Left colon (tissue), 2 donors: ENCODE data around the gene C12orf56. TPM values are rescaled to one million over a fixed set of nuclear protein-coding genes. Genes with fewer than 3 reads are reported as not detected.
"Not testable (repeated sequence)": the region's sequence is repeated elsewhere in the genome, so short reads cannot be mapped to it uniquely, and the experiment has no call there.

Experiments used
- ATAC-seq: fragments of 200-7000 bp; cut with Tn5 transposase; one replicate; pipeline ENCODE4 v1.9.1; 2020; ENCODE audit warnings: mild to moderate bottlenecking, moderate library complexity
- DNase-seq, 2 donors: peaks; one replicate each; pipeline ENCODE4 v3.0.0-alpha.2; 2020
- intact Hi-C, 2 donors: fragments of 100-400 bp; cut with DNase I in 1 of 2; cut with micrococcal nuclease in 1 of 2; formaldehyde crosslinking; loops; one replicate each; pipeline versions ENCODE4 v1.11.2 to v1.14.0; 2022; cut with DNase I, micrococcal nuclease
- total RNA-seq, 2 donors: library from RNA; stranded (reverse); fragmentation: NEBNext Ultra II Directional; extraction: Animal tissue kit (Norgen Biotek cat#: 25700); gene quantifications; one replicate each; pipeline ENCODE4 v1.2.1, GENCODE V29; 2021
- donor health status: DM: no; HTN: no; CAD: no.
- donor health status: DM: yes; HTN: yes; CAD: no.

The C12orf56 gene
- total RNA-seq, 2 donors from 2014 or later: 0.24 to 1.6 TPM

DNA sequence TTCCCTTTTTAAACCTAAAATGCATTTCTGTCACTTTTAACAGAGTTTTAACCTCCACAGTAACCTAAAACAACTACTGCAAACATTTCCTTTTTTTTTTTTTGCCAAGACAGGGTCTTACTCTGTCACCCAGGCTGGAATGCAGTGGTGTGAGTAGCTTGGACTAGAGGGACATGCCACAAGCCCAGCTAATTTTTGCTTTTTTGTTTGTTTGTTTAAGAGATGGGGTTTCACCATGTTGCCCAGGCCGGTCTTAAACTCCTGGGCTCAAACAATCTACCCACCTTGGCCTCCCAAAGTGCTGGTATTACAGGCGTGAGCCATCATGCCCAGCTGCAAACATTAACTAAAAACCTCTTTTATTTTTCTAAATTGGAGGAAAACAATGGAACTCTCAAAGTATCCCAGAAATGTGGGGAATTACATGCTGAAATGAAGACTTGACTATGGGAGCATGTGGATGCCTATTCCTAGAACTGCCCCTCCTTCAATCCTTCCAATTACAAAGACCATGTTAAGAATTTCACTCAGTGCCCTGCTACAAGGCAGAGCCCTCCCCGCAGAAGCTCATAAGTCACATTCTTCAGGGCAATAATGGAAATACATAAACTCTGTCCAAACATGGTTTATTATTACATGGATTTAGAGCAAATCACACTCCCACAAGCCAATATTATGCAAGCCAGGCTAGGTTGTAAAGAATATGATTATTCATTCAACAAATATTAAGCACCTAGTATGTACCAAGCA lies 66.9 kb downstream of the C12orf56 start:
- ATAC-seq (no peak), DNase-seq (no peak)
- intact Hi-C loops: no loop called here

DNA sequence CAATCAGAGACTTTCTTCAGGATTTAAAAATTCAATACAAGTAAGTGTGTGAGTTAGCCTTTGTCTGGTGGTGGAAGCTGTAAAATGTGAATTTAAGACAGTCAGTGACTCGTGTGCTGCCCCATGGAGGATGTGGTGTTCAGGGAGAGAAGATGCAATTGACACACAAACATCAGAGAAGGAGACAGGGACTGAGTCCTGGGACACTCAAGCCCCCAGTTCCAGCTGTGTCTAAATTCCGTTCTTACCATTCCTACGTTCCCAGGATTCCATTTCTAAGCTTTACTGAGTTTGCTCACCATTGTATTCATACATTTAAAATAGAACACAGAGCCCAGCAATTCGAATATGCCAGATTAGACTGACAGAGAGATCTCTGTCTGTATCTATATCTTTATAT lies 67.6 kb downstream of the C12orf56 start:
- intact Hi-C loops: no loop called here
- DNase-seq (no peak), ATAC-seq (no peak)

DNA sequence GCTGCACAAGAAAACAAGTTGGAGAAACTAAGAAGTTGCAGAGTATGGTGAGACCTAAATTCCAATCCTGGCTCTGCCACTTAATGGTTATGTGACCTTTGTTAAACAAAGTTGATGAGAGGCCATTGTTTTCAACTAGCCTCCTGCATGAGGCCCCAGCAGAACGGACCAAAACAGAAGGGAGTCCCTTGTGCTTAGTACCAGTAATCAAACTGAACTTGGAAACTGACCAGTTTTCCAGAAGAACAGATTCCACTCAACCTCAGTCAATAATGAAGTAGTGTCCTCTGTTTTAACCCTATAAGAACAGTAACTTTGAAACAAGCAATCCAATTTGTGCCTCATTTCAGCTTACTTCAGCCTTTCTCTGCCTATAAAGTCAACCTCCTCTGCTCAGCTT lies 69.9 kb downstream of the C12orf56 start:
- DNase-seq (no peak), ATAC-seq (no peak)
- intact Hi-C loops: no loop called here

DNA sequence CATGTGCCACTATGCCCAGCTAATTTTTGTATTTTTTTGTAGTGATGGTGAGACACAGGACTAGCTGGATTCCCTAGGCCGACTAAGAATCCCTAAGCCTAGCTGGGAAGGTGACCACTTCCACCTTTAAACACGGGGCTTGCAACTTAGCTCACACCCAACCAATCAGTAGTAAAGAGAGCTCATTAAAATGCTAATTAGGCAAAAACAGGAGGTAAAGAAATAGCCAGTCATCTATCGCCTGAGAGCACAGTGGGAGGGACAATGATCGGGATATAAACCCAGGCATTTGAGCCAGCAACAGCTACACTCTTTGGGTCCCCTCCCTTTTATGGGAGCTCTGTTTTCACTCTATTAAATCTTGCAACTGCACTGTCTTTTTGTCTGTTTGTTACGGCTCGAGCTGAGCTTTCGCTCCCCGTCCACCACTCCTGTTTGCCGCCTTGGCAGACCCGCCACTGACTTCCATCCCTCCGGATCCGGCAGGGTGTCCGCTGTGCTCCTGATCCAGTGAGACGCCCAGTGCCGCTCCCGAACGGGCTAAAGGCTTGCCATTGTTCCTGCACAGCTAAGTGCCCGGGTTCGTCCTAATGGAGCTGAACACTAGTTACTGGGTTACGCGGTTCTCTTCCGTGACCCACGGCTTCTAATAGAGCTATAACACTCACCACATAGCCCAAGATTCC lies 70.9 kb downstream of the C12orf56 start:
- DNase-seq, intact Hi-C loops, ATAC-seq: not testable (repeated sequence)

DNA sequence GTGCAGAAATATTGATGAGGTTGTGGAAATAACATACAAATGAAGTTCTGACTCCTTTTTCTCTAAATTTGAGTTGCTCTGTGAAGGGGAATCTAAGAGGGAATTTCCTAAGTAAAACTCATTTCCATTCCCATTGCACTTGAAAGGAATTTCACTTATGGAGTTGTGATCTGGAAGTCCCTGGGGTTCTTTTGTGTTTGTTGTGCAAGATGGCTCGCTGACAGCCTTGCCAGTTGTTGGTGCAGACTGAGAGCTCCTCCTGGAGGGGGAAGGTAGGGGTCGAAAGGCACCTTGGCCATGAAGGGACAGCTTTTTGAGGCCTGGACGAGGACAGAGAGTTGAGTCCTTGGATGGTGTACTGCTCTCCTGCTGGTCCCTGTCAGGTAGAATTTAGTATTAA lies 72.0 kb downstream of the C12orf56 start:
- no peak for DNase-seq
- no peak for ATAC-seq
- intact Hi-C loops: no loop called here

DNA sequence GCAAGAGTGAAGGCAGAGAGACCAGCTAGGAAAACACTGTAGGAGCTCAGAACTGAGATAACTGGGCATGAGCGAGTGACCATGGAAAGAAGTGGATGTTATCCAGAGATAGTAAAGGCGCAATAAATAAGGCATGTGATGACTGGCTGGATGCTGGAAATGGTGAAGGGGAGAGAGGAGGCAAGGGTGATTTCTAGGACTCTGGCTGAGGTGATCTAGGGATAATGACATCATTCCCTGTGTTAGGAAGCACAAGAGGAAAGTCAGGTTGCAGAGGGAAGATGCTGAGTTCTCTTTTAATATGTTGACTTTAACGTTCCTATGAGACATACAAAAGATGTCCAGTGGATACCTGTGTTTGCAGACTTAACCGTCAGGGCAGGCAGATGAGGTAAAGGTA lies 78.7 kb downstream of the C12orf56 start:
- DNase-seq: no peak
- intact Hi-C loops: no loop called here
- no peak for ATAC-seq

DNA sequence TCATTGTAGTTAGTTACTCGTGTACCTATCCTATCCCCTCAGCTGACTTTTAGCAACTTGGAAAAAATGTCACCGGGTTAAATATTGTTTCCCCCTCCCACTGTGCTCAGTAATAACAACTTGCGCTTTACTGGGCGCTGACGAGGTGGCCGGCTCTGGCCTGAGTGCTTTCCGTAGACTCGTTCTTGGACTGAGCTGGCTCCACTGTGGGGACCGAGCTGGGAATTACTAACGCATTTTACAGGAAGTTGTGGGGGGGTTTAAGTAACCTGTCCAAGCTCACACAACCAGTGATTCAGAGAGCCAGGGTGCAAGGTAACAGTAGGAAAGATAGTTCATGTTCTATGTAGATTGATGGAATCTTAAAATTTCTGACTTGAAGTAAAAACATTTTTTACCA lies 86.0 kb downstream of the C12orf56 start:
- ATAC-seq: no peak
- intact Hi-C loops: no loop called here
- DNase-seq: no peak

DNA sequence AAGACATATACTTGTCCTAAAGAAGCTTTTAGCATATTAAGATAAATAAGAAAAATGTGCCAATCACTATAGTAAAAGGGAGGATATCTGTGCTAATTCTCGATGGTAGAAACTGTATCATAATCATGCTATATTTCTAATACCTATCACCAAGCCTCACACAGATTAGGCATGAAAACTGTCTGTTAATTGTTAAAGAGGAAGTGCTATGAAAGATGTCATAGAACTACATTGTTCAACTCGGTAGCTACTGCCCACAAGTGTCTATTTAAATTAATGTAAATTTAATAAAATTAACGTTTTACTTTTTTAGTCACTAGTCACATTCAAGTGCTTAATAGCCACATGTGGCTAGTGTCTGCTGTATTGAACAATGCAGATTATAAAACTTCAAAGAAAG lies 90.9 kb downstream of the C12orf56 start:
- ATAC-seq (no peak), DNase-seq (no peak)

DNA sequence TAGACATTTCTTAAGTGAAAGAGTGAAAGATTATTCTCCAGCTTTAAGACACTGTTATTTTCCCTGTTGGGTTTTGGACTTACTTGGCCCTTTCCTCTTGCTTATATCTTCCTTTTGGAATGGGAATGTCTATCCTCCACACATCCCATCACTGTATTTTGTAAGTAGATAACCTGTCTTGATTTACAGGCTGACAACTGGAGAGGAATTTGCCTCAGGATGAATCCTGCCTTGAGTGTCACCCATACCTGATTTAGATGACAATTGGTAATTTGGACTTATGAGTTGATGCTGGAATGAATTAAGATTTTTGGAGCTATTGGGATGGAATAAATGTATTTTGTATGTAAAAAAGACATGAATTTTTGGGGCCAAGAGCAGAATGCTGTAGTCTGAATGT lies 94.3 kb downstream of the C12orf56 start:
- ATAC-seq: no peak
- intact Hi-C loops: no loop called here

More for the DNA sequence above, 90.9 kb downstream of the C12orf56 start:
- intact Hi-C loops: no loop called here

DNA sequence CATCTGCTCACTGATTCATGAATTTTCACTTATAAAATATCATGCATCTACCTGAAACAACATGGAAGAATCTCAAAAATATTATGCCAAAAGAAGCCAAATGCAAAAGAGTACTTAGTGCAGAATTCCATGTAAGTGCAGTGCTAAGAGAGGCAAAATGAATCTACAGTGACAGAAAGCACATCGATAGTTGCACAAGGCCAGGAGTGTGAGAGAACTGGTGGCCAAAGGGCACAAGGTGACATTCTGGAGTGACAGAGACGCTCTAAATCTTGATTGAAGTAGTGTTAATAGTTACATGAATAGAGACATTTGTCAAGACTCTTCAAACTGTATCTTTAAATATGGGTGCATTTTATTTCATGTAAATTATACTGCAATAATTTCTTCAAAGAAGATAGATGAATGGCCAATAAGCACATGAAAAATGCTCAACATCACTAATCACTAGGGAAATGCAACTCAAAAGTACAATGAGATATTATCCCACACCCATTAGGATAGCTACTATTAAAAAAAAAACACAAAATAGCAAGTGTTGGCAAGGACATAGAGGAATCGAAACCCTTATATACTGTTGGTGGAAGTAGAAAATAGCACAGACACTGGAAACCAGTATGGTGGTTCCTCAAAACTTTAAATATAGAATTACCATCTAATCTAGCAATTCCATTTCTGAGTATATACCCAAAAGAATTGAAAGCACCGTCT lies 96.7 kb downstream of the C12orf56 start:
- ATAC-seq (no peak), DNase-seq (no peak)
- intact Hi-C loops: no loop called here

More for the DNA sequence above, 94.3 kb downstream of the C12orf56 start:
- no peak for DNase-seq

DNA sequence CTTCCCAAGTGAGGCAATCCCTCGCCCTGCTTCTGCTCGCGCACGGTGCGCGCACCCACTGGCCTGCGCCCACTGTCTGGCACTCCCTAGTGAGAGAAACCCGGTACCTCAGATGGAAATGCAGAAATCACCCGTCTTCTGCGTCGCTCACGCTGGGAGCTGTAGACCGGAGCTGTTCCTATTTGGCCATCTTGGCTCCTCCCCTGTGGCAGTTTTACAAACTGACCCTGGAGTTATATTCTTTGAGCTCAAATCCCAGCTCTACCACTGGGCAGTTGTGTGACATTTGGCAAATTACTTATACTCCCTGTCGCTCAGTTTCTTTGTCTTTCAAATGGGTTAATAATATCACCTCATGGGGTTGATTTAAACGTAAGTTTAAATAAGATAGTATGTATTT lies 97.4 kb downstream of the C12orf56 start:
- ATAC-seq, intact Hi-C loops, DNase-seq: not testable (repeated sequence)

DNA sequence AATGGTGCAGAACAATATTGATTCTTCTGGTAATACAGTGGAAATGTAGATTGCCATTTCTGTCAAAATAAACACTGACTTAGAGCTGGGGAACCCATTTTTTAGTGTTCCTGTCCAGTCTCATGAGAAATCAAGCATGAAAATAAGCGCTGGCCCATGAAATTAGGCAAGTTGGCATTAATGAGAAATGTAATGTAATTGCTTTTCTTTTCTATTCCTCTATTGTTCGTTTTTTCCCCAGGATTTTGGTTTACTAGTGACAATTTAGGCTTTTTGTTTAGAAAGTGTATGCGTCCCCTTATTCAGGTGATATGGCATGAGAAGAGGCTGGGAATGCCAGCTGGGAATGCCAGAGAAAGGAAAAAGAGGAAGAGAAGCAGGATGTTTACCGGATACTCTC lies 104.0 kb downstream of the C12orf56 start:
- ATAC-seq (no peak), DNase-seq (no peak)
- intact Hi-C loops: no loop called here

DNA sequence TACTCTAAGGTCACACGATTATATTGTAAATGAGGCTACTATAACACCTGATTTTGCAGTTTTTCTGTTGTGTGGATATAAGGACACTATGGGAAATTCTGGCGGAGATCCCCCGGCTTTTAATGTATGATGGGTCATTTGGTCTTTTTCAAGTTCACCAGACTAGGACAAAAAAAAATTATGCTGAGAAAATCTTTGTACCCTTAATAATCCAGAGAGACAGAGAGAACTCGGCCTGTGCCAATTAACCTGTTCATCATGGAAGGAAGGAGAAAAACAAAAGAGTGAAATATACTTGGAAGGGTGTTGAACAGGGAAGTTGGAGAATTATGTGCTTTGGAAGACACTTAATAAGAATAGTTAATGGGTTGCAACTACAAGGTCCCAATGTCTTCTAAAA lies 106.3 kb downstream of the C12orf56 start:
- no peak for DNase-seq
- intact Hi-C loops: no loop called here
- no peak for ATAC-seq

DNA sequence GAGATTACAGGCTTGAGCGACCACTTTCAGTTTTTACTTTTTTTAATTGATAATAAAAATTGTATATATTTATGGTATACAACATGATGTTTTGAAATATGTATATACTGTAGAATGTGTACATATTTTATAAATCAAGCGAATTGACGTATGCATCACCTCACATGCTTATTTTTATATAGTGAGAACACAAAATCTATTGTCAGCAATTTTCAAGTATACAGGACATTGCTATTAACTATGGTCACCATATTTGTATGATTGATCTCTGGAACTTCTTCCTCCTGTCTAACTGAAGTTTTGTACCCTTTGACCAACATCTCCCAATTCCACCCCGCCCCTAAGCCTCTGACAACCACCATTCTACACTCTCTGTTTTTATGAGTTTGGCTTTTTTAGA lies 112.1 kb downstream of the C12orf56 start:
- intact Hi-C loops: no loop called here
- ATAC-seq (no peak), DNase-seq (no peak)

DNA sequence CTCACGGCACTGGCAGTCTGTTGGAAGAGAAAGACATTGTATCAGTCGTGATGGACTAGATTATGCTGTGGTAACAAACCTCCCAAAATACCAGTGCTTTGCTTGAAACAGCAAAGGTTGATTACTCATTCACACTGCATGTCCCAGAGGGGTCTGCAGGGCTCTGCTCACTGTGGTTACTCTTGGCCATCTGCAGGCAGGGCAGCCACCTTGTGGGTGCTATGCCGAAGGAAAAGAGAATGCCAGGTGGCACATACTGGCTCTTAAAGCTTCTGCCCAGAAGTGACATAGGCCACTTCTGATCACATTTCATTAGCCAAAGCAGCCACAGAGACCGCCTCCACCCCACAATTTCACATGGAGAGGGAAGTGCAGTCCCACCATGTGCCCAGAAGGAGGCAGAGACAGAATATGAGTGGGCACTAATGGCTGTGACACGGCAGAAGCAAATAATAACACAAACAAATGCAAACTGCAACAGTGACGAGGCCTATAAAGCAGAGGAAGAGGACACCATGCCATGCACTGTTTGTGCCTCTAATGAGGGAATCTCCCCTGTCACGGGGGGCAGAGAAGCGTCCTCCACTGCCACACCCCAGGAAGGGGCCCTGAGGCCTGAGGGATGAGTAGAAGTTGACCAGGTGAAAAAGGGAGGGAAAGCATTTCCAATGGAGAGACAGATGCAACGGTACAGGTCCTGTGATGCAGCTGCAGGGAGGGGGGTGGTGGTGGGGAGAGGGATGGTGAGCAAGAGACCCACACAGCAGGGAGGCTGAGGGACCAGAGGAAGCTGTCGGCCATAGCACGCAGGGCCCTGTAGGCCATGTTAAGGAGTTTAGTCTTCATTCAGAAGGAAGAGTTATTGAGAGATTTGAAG lies 116.8 kb downstream of the C12orf56 start:
- intact Hi-C loops: no loop called here
- DNase-seq (no peak), ATAC-seq (no peak)

DNA sequence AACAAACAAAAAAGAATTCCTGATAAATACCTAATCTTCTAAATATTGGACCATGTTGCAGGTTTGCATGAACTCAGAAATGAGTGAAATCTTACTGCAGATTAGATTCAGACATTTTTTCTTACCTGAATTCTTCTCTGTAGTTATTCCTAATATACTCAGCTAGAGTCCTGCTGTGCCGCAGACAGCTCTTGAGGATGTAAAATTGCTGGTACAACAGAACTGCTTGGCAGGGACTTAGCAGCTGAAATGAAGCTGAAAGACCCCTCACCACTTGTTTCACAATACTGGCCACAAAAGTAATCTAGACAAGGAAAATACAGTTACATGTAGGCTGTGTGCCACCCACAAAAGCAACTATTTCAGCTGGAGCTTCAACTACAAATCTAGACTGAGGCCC lies 120.1 kb downstream of the C12orf56 start:
- intact Hi-C loops: no loop called here
- no peak for DNase-seq
- no peak for ATAC-seq

DNA sequence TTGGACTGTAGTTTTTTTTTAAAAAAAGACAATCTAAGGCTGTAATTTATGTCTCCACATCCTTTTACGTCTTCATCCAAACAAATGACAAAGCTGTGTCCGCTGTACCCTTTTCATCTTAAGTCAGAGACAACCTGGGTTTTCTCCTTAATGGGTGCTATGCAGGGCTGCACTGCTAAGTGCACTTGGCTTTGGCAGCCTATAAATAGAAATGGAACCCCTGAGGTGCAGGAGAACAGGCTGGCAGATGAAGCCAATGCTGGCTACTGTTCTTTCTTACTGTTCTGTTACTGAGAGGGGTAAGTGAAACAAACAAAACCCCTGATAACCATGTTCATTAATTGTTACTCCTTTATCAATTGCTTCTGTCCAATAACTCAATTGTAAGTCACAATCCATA lies 121.4 kb downstream of the C12orf56 start:
- ATAC-seq (no peak), DNase-seq (no peak)
- intact Hi-C loops: no loop called here

DNA sequence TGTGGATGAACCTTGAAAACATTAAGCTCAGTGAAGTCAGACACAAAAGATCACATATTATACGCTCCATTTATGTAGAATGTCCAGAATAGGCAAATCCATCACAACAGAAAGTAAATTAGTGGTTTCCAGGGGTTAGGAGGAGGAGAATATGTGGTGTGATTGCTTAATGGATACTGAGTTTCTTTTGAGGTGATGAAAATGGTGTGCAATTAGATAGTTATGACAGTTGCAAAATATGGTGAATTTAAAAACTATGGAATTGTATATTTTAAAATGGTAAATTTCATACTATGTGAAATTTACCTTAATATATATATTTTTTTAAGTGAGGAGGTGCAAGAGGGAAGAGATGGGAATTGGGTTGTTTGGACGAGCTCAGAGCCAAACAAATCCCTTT lies 122.1 kb downstream of the C12orf56 start:
- intact Hi-C loops: no loop called here
- no peak for DNase-seq

DNA sequence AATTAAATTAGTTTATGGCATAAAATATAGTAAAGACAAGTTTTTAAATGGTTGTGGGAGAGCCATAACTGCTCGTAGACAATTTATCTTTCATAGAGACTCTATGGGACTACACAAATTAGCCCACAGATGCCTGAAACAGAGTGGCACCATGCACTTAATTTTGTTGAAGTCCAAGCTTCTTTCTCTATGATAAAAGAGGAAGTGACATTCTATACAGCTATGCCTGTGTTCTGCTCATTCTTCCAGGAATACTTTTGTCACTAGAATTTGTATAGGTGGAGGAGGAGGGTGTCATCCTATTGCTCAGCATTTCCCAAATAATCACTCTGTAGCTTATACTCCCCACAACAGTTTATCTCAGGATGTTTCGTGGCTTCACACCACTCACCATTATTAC lies 124.7 kb downstream of the C12orf56 start:
- intact Hi-C loops: no loop called here
- no peak for ATAC-seq
- no peak for DNase-seq

More for the DNA sequence above, 122.1 kb downstream of the C12orf56 start:
- ATAC-seq: no peak
